ENCODE results near the gene PANK1.

GRCh38 chr10:89537364-89537763, 107.7 kb downstream of the PANK1 start:
- TF ChIP-seq CREB5 (CRISPR knock-in tag; IDR thresholded peaks at IDR 0.05; ENCODE audit: low read depth) (no peak), RARB (CRISPR knock-in tag; IDR thresholded peaks at IDR 0.05) (no peak), PATZ1 (CRISPR knock-in tag; IDR thresholded peaks at IDR 0.05; ENCODE audit: borderline replicate concordance) (no peak), ZFP30 (CRISPR knock-in tag; IDR thresholded peaks at IDR 0.05) (no peak), TOX (CRISPR knock-in tag; IDR thresholded peaks at IDR 0.05; ENCODE audit: borderline replicate concordance) (no peak), ZNF70 (CRISPR knock-in tag; IDR thresholded peaks at IDR 0.05) (no peak), CSRNP3 (CRISPR knock-in tag; IDR thresholded peaks at IDR 0.05) (no peak), ARNTL (CRISPR knock-in tag; IDR thresholded peaks at IDR 0.05; ENCODE audit: borderline replicate concordance, low read depth) (no peak), ZFP3 (CRISPR knock-in tag; IDR thresholded peaks at IDR 0.05) (no peak), SNAI2 (CRISPR knock-in tag; IDR thresholded peaks at IDR 0.05) (no peak), GLIS3 (CRISPR knock-in tag; IDR thresholded peaks at IDR 0.05) (no peak), ISL1 (CRISPR knock-in tag; IDR thresholded peaks at IDR 0.05) (no peak)

Measured in SK-N-SH treated with all-trans-retinoic acid at 6 μM for 48 hours (cell line).